Endothelial cell of umbilical vein (primary cell): ENCODE measurements around the gene GTF2H1.
A peak's percentile ranks its signal among the peaks of the same experiment; 100 is the strongest.

Experiments used
- CTCF ChIP-seq, 2 donors: IDR thresholded peaks; 1 replicate in 1 of 2; 2 replicates in 1 of 2; pipeline ENCODE4 v1.5.1; 2011; ENCODE audit warnings: low read length in 2 of 2, mild to moderate bottlenecking in 2 of 2, moderate library complexity in 2 of 2, control low read depth in 1 of 2, inconsistent platforms in 1 of 2, low read depth in 1 of 2; ENCODE audit not compliant: insufficient read depth in 1 of 2; ENCODE audit errors: extremely low read depth in 1 of 2
- JUN ChIP-seq: IDR thresholded peaks from 2 replicates; pipeline ENCODE4 v1.6.1; 2011; ENCODE audit warnings: borderline replicate concordance, low read depth; ENCODE audit not compliant: insufficient read length, insufficient read depth
- POLR2AphosphoS5 ChIP-seq: IDR thresholded peaks from 2 replicates; pipeline ENCODE4 v1.6.1; 2012; ENCODE audit warnings: low read depth, mild to moderate bottlenecking, control low read depth, low read length, moderate library complexity; ENCODE audit not compliant: insufficient read depth

DNA sequence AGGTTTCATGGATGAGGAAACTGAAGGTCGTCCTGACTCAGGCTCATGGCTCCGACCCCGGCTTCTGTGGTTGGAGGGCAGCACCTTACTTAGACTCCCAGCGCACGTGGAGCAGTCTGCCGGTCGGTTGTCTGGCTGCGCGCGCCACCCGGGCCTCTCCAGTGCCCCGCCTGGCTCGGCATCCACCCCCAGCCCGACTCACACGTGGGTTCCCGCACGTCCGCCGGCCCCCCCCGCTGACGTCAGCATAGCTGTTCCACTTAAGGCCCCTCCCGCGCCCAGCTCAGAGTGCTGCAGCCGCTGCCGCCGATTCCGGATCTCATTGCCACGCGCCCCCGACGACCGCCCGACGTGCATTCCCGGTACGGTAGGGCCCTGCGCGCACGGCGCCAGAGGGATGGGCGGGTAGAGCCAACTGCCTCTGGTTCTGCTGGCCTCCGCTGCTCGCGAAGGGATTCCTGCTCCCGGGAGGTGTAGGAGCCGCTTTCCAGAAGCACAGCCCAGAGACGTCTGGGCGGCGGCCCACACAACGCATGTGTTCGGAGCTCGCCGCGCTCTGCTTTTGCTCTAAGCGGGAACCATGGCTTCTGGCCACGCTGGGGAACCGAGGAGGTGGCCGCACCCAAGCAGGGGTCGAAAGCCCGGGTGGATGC lies 72.0 kb downstream of the GTF2H1 start, which contains the start of gene LDHA:
- TF ChIP-seq CTCF (IDR thresholded peaks at IDR 0.05; ENCODE audit: extremely low read depth in 1 of 2, insufficient read depth in 1 of 2, low read depth in 1 of 2, low read length in 2 of 2) (no peak), POLR2AphosphoS5 (peak; percentile 99), JUN (no peak)
